OCI-LY3 (cell line): ENCODE results near the gene RHCG.

Experiments
- EZH2phosphoT487 ChIP-seq: fragments of 200-600 bp; shearing (Covaris generic); IDR thresholded peaks from 2 replicates; pipeline ENCODE4 v1.6.1; 2018; ENCODE audit warnings: antibody characterized with exemption, mixed run types, low read depth
- TF ChIP-seq, protein P1 (sequence below): fragments of 200-600, 300-600 bp; sonication (generic); IDR thresholded peaks from 2 replicates; pipeline ENCODE4 v1.5.1; 2014; ENCODE audit warnings: antibody characterized with exemption, low read length, low read depth

DNA sequence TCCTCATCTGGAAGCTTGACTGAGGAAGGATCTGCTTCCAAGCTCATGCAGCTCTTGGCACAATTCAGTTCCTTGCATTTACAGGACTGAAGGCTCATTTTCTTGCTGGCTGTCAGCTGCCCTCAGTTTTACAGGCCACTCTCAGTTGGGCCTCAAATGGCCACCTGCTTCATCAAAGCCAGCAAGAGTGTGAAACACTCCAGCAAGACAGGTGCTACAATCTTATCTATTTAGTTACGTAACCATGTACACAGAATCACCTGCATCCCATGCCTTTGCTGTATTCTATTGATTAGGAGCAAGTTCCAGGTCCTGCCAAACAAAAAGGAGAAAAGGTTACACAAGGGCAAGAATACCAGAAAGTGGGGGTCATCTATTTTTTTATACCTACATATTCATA is 40.8 kb downstream of the RHCG start:
- TF ChIP-seq, protein P1, sequence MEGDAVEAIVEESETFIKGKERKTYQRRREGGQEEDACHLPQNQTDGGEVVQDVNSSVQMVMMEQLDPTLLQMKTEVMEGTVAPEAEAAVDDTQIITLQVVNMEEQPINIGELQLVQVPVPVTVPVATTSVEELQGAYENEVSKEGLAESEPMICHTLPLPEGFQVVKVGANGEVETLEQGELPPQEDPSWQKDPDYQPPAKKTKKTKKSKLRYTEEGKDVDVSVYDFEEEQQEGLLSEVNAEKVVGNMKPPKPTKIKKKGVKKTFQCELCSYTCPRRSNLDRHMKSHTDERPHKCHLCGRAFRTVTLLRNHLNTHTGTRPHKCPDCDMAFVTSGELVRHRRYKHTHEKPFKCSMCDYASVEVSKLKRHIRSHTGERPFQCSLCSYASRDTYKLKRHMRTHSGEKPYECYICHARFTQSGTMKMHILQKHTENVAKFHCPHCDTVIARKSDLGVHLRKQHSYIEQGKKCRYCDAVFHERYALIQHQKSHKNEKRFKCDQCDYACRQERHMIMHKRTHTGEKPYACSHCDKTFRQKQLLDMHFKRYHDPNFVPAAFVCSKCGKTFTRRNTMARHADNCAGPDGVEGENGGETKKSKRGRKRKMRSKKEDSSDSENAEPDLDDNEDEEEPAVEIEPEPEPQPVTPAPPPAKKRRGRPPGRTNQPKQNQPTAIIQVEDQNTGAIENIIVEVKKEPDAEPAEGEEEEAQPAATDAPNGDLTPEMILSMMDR: no peak
- TF ChIP-seq EZH2phosphoT487: no peak
